HFF-Myc (cell line): ENCODE results near the gene C12orf75.

Experiments
- DNase-seq: peaks from one replicate; pipeline ENCODE4 v3.0.0-alpha.2; 2011; ENCODE audit warnings: low read depth; ENCODE audit errors: extremely low read depth
- H3K4me3 ChIP-seq: replicated peaks from 2 replicates; pipeline ENCODE4 v1.5.1; 2011; ENCODE audit warnings: low read depth, mild to moderate bottlenecking, control low read depth, low read length
- TF ChIP-seq, protein P1 (sequence below): IDR thresholded peaks from 2 replicates; pipeline ENCODE4 v1.5.1; 2012; ENCODE audit warnings: mild to moderate bottlenecking, low read depth, low read length, control low read depth; ENCODE audit errors: missing control alignments

C12orf75 gene

DNA sequence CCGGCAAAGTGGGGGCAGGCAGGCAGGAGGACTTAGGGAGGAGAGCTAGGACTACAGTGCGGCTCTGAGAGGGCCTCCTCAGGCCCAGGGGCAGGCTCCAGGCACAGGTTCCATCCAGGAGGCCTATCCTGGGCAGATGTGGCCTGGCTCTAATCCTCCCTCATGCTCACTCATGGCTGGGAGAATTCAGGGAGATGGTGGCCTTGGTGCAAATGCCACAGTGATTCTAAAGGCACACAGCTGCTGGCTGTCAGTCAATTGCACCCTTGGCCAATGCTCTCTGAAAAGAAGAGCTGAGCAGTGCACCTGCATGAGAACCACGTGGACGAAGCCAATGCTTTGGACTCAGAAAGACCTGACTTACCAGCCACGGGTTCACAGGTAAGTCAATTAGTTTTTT is 89.6 kb downstream of the C12orf75 start:
- TF ChIP-seq, protein P1, sequence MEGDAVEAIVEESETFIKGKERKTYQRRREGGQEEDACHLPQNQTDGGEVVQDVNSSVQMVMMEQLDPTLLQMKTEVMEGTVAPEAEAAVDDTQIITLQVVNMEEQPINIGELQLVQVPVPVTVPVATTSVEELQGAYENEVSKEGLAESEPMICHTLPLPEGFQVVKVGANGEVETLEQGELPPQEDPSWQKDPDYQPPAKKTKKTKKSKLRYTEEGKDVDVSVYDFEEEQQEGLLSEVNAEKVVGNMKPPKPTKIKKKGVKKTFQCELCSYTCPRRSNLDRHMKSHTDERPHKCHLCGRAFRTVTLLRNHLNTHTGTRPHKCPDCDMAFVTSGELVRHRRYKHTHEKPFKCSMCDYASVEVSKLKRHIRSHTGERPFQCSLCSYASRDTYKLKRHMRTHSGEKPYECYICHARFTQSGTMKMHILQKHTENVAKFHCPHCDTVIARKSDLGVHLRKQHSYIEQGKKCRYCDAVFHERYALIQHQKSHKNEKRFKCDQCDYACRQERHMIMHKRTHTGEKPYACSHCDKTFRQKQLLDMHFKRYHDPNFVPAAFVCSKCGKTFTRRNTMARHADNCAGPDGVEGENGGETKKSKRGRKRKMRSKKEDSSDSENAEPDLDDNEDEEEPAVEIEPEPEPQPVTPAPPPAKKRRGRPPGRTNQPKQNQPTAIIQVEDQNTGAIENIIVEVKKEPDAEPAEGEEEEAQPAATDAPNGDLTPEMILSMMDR = no peak
- no peak for DNase-seq
- H3K4me3 ChIP-seq = no peak overlapping the region

DNA sequence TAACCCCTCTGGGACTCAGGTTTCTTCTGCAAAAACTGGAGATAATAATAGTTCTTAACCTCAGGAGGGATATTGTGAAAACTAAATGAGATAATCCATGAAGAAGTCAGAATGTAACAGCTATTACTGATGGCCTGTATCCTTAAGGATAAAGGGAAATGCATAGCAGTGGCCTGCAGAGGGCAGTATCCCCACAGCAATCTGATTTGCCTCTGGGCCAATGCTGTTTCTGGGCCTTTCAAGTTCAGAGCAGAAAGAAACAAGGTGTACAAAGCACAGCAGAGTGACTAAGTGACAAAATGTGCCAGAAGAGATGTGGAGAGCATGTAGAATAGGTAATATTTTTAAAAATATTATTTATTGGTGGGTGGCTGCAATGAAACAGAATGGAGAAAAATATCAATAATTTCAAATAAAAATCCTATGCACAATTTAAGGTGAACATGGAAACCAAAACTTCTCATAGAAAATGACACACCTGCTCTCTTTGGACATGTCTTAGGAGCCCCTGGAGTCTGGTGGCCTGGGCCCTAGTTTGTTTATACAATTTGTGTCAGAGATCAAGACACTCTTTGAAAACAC is 90.3 kb downstream of the C12orf75 start:
- DNase-seq = peak; percentile 60
- TF ChIP-seq, protein P1 = peak; percentile 87
- no peak overlapping the region for H3K4me3 ChIP-seq
